Activated naive CD8-positive, alpha-beta T cell treated with anti-CD3 and anti-CD28 coated beads for 36 hours (primary cell): ENCODE measurements around the gene ITGB6. TPM values are rescaled to one million over a fixed set of nuclear protein-coding genes. Genes with fewer than 3 reads are reported as not detected.

Experiments used
- DNase-seq: peaks from one replicate; pipeline ENCODE4 v3.0.0; 2021
- H3K27ac Mint-ChIP-seq: one replicate; pipeline ENCODE4 v1.8.0; 2022; ENCODE audit warnings: mild to moderate bottlenecking, moderate library complexity, mixed read lengths
- H3K27me3 Mint-ChIP-seq: one replicate; pipeline ENCODE4 v1.8.0; 2022; ENCODE audit warnings: mild to moderate bottlenecking, mixed read lengths
- H3K36me3 Mint-ChIP-seq: one replicate; pipeline ENCODE4 v1.8.0; 2021; ENCODE audit warnings: mild to moderate bottlenecking, mixed read lengths
- H3K4me1 Mint-ChIP-seq: one replicate; pipeline ENCODE4 v1.8.0; 2021; ENCODE audit warnings: mixed read lengths
- H3K4me3 Mint-ChIP-seq: one replicate; pipeline ENCODE4 v1.8.0; 2022; ENCODE audit warnings: mild to moderate bottlenecking, moderate library complexity, mixed read lengths
- H3K9me3 Mint-ChIP-seq: one replicate; pipeline ENCODE4 v1.8.0; 2022; ENCODE audit warnings: mixed read lengths
- total RNA-seq, 2 experiments: library from RNA; stranded (reverse); gene quantifications; one replicate each; pipeline ENCODE4 v1.2.3, GENCODE V29; 2021

Gene ITGB6
- total RNA-seq, 2 experiments from 2014 or later = not detected

DNA sequence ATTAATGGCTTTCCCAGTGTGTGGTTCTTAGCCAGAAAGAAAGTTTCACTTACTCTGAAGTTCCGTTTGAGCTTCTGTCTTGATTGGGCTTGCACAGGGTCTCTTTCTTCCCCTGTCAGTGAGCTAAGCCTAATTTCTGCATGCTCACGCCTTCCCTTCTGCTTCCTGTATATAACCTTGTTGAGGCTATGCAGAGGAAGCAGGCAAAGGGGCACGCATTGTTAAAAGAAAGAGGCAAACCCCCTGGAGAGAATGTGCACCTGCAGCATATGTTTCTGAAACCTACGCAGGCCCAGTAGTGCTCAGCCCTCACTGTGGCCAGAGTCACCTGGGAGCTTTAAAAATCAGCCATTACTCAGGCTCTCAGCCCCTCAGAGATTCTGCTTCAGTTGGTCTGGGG is 123.2 kb downstream of the ITGB6 start:
- DNase-seq = no peak
- Mint-ChIP-seq H3K27me3 (no peaks in the 10 kb centered on the region), H3K36me3 (no peaks in the 10 kb centered on the region), H3K4me1 (peaks cover 3% of the 10 kb centered on the region), H3K4me3 (no peak overlapping the region), H3K27ac (no peak overlapping the region), H3K9me3 (no peaks in the 10 kb centered on the region)

DNA sequence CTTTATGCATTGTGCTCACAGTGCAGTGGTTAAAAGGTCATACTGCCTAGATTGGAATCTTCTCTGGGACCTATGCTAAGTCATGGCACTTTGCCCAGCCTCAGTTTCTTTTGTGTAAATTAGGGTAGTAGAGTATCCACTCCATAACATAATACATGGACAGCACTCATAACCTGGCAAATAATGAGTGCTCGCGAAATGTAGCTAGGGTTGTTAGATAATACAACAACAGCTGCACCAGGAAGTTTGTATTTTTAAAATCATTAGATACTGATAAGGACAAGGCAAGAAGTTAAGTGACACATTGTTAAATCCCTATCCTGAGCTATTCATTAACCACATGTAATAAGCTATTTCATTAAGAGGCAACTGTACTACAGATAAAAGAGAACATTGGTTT is 123.8 kb downstream of the ITGB6 start:
- DNase-seq = no peak
- Mint-ChIP-seq H3K27me3 (peaks cover 2% of the 10 kb centered on the region), H3K4me1 (peaks cover 3% of the 10 kb centered on the region), H3K36me3 (no peaks in the 10 kb centered on the region), H3K9me3 (no peaks in the 10 kb centered on the region), H3K4me3 (no peak overlapping the region), H3K27ac (no peak overlapping the region)

GRCh38 chr2:160075171-160075570 is 124.9 kb downstream of the ITGB6 start:
- no peak for DNase-seq
- no peaks in the 10 kb centered on the region for H3K9me3 Mint-ChIP-seq
- peaks cover 3% of the 10 kb centered on the region for H3K27me3 Mint-ChIP-seq
- H3K4me3 Mint-ChIP-seq = no peak overlapping the region
- H3K36me3 Mint-ChIP-seq = no peaks in the 10 kb centered on the region
- no peak overlapping the region for H3K27ac Mint-ChIP-seq
- peaks cover 3% of the 10 kb centered on the region for H3K4me1 Mint-ChIP-seq

GRCh38 chr2:160073284-160073888 is 126.7 kb downstream of the ITGB6 start:
- no peak overlapping the region for H3K4me3 Mint-ChIP-seq
- peaks cover 3% of the 10 kb centered on the region for H3K4me1 Mint-ChIP-seq
- no peak overlapping the region for H3K27ac Mint-ChIP-seq
- DNase-seq = no peak
- peaks cover 3% of the 10 kb centered on the region for H3K27me3 Mint-ChIP-seq
- H3K9me3 Mint-ChIP-seq = peaks cover 5% of the 10 kb centered on the region
- no peaks in the 10 kb centered on the region for H3K36me3 Mint-ChIP-seq

DNA sequence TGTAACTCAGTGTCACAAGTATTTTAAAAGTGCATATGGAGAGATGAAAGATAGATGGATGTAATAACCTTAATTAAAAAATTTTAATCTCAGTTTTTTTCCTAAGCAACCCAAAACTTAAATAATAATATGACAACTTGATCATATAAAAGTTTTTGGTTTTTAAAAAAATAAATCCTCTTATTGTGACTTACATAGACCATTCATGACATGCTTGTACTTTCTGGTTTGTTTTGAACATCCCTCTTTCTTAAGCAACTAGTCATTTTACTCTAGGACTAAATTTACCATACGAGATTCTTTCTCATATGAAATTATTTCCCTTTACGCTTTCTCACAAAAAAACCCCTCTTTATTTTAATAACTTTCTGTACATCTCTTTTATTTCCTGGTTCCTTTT is 131.2 kb downstream of the ITGB6 start:
- H3K27me3 Mint-ChIP-seq = peaks cover 22% of the 10 kb centered on the region
- DNase-seq = no peak
- H3K27ac Mint-ChIP-seq = no peak overlapping the region
- no peaks in the 10 kb centered on the region for H3K4me1 Mint-ChIP-seq
- no peak overlapping the region for H3K4me3 Mint-ChIP-seq
- H3K9me3 Mint-ChIP-seq = peaks cover 5% of the 10 kb centered on the region
- H3K36me3 Mint-ChIP-seq = no peaks in the 10 kb centered on the region

DNA sequence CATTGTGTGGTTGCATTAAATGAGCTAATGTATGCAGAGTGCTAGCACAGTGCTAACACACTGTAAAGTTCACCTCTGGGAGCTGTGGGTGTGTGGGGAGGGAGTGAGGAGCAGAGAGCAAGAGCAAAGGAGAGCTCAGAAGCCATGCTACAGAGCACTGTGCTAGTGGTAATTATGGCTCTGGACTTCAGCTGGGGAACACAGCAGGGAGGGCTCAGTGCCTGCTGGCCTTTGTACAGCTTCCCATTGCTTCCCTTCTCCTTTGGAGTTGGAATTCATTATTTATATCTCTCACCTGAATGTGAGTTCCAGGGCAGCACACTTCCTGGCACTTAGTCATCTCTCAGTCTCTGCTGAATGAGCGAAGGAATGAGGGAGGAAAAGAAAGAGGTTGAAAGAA is 135.2 kb downstream of the ITGB6 start:
- no peaks in the 10 kb centered on the region for H3K36me3 Mint-ChIP-seq
- H3K4me3 Mint-ChIP-seq = no peak overlapping the region
- DNase-seq = no peak
- peaks cover 6% of the 10 kb centered on the region for H3K4me1 Mint-ChIP-seq
- H3K27me3 Mint-ChIP-seq = peaks cover 54% of the 10 kb centered on the region
- H3K27ac Mint-ChIP-seq = no peak overlapping the region
- H3K9me3 Mint-ChIP-seq = peaks cover 5% of the 10 kb centered on the region

- H3K9me3 Mint-ChIP-seq = peaks cover 4% of the 10 kb centered on the region
- H3K36me3 Mint-ChIP-seq = no peaks in the 10 kb centered on the region
- H3K27me3 Mint-ChIP-seq = peaks cover 61% of the 10 kb centered on the region
- H3K27ac Mint-ChIP-seq = no peak overlapping the region
- no peak for DNase-seq
- peaks cover 6% of the 10 kb centered on the region for H3K4me1 Mint-ChIP-seq
- H3K4me3 Mint-ChIP-seq = no peak overlapping the region
These were observed 136.0 kb downstream of the ITGB6 start for GRCh38 chr2:160063879-160064612.

DNA sequence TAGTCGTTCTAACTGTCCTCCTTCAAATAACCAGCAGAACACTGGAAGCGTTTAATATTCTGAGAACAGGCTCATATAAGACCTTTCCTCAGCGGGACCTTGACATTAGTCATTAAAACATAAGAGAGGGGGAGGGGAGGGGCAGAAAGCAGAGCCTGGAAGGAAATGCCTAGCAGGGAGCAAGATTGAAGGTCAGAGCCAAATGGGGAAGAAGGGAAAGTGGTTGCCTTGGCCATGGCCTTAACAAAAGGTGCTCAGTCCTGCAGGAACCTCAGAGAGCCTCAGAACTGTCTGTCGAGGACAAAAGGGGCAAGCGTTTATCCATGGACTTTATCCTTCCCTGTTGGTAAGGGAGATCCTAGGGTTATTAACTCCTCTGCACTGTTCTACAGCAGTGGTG is 136.8 kb downstream of the ITGB6 start:
- no peak for DNase-seq
- Mint-ChIP-seq H3K9me3 (no peaks in the 10 kb centered on the region), H3K27ac (no peak overlapping the region), H3K27me3 (peaks cover 63% of the 10 kb centered on the region), H3K4me3 (peak overlapping the region; percentile 71), H3K36me3 (no peaks in the 10 kb centered on the region), H3K4me1 (peaks cover 6% of the 10 kb centered on the region)

DNA sequence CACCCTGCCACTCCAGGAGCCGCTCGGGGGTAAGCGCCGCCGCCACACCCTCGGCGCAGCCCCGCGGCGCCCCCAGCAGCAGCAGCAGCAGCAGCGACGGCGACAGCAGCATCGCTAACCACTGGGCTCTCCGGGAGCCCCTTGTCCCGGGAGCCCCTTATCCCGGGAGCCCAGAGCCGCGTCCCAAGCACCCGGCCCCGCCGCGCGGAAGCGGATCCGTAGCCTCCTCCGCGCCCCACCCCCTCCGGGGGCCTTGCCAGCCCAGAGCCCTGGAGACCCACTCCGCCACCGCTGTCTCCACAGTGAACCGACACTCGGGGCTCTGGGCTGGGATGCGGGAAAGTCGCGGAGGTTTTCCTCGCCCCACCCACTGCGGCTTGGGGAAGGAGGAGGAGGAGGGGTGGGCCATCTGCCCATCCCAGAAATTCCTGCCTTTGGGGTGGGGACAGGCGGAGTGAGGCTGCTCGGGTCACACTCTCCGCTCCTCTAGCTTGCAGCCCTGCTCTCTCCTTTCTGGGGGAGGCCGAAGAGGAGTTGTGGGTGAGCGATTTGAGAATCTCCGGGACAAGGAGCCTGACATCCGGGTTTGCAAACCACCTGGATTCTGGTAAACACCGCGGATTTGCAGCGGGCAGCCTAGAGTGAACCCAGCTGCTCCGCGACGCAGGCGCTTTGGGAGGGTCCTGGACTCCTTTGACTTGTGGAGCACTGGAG is 137.6 kb downstream of the ITGB6 start, which contains the start of gene PLA2R1:
PLA2R1 (minus strand) TSS at position 324 of the 714 bp plus-strand sequence; CDS start at position 112, 212 bp downstream.
- Mint-ChIP-seq H3K4me3 (peak within 1 kb of the TSS; percentile 71), H3K27me3 (peaks cover 70% of the 10 kb centered on the region)

DNA sequence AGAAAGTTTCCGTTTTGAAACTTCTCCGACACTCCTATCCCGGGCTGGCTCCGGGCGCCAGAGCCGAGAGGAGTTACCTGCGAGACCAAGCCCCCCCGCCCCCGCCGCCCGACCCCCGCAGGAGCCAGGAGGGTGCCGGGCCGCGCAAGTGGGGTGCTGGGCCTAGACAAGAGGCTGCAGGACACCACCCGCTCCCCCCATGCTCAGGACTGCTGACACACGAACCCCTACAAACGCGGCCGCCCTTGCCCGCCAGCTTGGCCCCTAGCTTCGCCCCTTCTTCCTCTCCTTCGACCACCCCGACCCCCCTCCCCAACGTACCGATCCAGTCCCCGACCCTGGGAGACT is 138.2 kb downstream of the ITGB6 start:
- no peak for DNase-seq
- no peak overlapping the region for H3K27ac Mint-ChIP-seq
- peak overlapping the region; percentile 63 for H3K4me3 Mint-ChIP-seq
- H3K9me3 Mint-ChIP-seq = no peaks in the 10 kb centered on the region
- H3K27me3 Mint-ChIP-seq = peaks cover 70% of the 10 kb centered on the region
- H3K4me1 Mint-ChIP-seq = peaks cover 6% of the 10 kb centered on the region
- H3K36me3 Mint-ChIP-seq = no peaks in the 10 kb centered on the region

More for the DNA sequence above, 137.6 kb downstream of the ITGB6 start, which contains the start of gene PLA2R1:
- H3K27ac Mint-ChIP-seq = no peak within 1 kb of the TSS
- no peaks in the 10 kb centered on the region for H3K36me3 Mint-ChIP-seq
- peak; percentile 3 for DNase-seq
- no peaks in the 10 kb centered on the region for H3K9me3 Mint-ChIP-seq
- peaks cover 6% of the 10 kb centered on the region for H3K4me1 Mint-ChIP-seq

- H3K27me3 Mint-ChIP-seq = peaks cover 68% of the 10 kb centered on the region
- H3K4me1 Mint-ChIP-seq = peaks cover 6% of the 10 kb centered on the region
- no peaks in the 10 kb centered on the region for H3K9me3 Mint-ChIP-seq
- H3K27ac Mint-ChIP-seq = no peak overlapping the region
- H3K36me3 Mint-ChIP-seq = no peaks in the 10 kb centered on the region
- no peak overlapping the region for H3K4me3 Mint-ChIP-seq
- no peak for DNase-seq
These were observed 138.5 kb downstream of the ITGB6 start for GRCh38 chr2:160061533-160061932.

DNA sequence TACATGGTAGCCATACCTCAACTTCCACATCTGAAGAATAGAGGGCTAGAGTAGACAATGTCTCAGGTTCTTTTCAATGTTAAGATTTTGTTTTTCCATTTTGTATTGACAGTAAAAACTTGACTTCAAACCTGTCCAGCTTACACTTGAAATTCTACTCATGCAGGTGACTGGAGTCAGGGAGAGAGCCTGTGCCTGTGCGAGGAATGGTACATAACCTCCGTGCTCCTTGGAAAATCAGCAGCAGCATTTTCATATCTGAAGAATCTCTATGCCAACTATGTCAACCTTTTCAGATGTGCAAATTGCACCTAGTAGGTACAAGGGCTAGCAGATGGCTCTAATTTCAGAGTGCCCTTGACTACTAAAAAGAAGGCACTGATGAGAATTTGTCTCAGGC is 139.8 kb downstream of the ITGB6 start:
- Mint-ChIP-seq H3K9me3 (no peaks in the 10 kb centered on the region), H3K27me3 (peaks cover 61% of the 10 kb centered on the region), H3K4me3 (no peak overlapping the region), H3K27ac (no peak overlapping the region), H3K4me1 (peaks cover 6% of the 10 kb centered on the region), H3K36me3 (no peaks in the 10 kb centered on the region)
- DNase-seq = no peak

- no peak overlapping the region for H3K27ac Mint-ChIP-seq
- no peak overlapping the region for H3K4me3 Mint-ChIP-seq
- H3K9me3 Mint-ChIP-seq = no peaks in the 10 kb centered on the region
- H3K36me3 Mint-ChIP-seq = no peaks in the 10 kb centered on the region
- H3K4me1 Mint-ChIP-seq = no peaks in the 10 kb centered on the region
- DNase-seq = no peak
- H3K27me3 Mint-ChIP-seq = peaks cover 35% of the 10 kb centered on the region
These were observed 142.7 kb downstream of the ITGB6 start for GRCh38 chr2:160057356-160057755.

DNA sequence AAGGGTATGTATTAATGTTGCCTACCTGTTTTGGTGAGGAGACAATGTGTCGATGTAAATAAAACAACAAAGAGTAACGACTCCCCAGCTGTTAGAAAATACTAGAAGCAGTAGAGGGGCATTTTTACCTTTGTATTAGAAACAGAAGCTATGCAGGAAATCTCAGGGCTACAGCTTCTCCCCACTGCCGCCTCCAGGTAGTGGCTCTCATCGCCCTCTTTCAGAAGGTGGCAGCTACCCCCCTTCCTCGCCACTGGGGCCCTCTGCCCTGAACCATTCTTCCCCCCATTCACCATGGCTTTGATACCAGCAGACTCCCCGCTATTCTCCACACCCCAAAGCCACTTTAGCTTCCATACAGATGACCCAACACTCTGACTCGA is 144.4 kb downstream of the ITGB6 start:
- H3K27ac Mint-ChIP-seq = no peak overlapping the region
- peaks cover 22% of the 10 kb centered on the region for H3K27me3 Mint-ChIP-seq
- H3K4me1 Mint-ChIP-seq = no peaks in the 10 kb centered on the region
- H3K9me3 Mint-ChIP-seq = no peaks in the 10 kb centered on the region
- H3K36me3 Mint-ChIP-seq = no peaks in the 10 kb centered on the region
- H3K4me3 Mint-ChIP-seq = no peak overlapping the region
- DNase-seq = no peak

GRCh38 chr2:160054984-160055725 is 144.9 kb downstream of the ITGB6 start:
- H3K27me3 Mint-ChIP-seq = peaks cover 16% of the 10 kb centered on the region
- DNase-seq = no peak
- H3K4me3 Mint-ChIP-seq = no peak overlapping the region
- H3K27ac Mint-ChIP-seq = no peak overlapping the region
- no peaks in the 10 kb centered on the region for H3K36me3 Mint-ChIP-seq
- no peaks in the 10 kb centered on the region for H3K9me3 Mint-ChIP-seq
- no peaks in the 10 kb centered on the region for H3K4me1 Mint-ChIP-seq
